HuH-7 (cell line): Measurements from ENCODE around the gene TKTL1.
"Not testable (repeated sequence)": the region's sequence is repeated elsewhere in the genome, so short reads cannot be mapped to it uniquely, and the experiment has no call there.

Experiments
- DNase-seq: peaks from one replicate; pipeline ENCODE4 v3.0.0; 2011; ENCODE audit warnings: low spot score

The TKTL1 gene

DNA sequence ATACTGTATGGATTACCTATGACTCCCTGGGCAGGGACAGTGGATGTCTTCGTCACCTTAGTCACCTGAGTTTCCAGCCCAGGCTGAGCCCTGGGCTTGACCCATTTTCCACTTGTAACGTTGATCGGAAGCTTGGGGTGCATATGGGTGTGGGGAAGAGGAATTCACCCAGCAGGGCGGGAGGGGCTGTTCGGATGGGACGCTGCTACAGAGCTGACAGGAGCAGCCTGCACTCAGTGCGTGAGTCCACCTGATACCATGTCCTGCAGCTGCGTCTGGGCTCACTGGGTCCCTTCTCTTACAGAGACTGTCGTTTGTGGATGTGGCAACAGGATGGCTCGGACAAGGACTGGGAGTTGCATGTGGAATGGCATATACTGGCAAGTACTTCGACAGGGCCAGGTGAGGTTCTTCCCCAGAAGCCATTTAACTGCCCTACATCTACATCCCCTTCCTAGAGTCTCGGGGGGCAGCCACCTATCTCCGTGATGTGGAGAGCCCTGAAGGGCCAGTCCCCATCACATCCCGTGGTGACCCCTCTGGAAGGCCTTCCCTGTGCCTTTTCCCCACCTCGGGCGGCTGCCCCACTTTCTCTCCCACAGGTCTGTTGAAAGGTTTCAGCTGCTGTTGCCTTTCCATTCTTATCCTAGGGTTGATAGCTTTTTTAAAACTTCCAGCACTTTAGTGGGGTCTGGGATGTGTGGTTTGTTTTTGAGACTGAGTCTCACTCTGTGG is 13.6 kb downstream of the TKTL1 start:
- DNase-seq, result no peak

GRCh38 chrX:154310616-154311536 is 15.3 kb downstream of the TKTL1 start:
- no peak for DNase-seq

DNA sequence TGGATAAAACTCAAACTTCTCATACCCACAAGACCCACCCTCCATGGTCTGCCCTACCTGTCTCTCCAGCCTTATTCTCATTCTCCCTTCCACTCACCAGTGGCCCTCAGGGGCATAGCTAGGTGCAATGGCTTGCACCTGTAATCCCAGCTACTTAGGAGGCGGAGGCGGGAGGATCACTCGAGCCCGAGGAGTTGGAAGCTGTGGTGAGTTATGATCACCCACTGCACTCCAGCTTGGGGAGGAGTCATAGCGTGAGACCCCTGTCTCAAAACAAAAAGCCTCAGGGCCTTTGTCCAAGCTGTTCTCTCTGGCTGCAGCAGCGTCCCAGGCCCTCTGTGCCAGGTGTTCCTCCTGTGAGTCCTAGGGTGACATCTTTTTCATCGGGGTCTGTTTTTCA is 16.5 kb downstream of the TKTL1 start:
- no peak for DNase-seq

- no peak for DNase-seq
Observed at GRCh38 chrX:154313147-154313546, 17.6 kb downstream of the TKTL1 start.

DNA sequence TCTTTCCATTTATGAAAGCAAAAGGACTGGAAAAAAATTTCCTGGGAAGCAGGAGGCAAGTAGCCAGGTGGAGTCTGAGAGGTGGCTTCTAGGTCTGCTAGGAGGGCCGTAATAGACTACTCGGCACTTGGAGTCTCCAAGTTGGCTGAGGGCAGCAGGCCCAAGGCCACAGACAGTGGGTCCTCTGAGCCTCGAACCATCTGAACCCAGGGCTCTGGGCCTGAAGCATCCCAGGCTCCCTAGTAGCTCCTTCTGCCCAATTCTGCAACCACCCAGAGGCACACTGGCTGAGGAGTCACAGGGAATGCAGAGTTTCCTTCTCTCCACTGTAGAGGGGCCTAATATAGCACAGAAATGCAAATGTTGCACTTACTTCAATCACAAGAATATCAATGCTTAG is 19.8 kb downstream of the TKTL1 start:
- DNase-seq, result no peak

- peak; percentile 35 for DNase-seq
Observed at GRCh38 chrX:154317391-154317995, 21.9 kb downstream of the TKTL1 start.

DNA sequence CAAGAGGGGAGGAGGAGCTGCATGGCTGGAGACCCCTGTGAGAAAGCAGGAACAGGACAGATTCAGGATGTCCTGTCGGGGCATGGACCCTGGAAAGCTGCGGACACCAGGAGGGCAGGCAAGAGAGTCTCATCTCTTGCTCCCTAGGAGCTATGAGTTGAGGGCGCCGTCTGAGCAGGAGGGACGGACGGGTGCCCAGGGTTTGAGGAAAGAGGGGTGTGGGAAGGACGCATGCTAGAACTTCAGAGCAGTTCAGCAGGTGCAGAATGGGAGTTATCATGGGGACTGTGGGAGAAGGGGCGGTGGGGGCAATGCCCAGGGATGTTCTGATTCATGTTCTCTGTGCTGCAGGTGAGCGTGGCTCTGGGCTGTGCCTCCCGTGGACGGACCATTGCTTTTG is 24.8 kb downstream of the TKTL1 start:
- DNase-seq, result no peak

DNA sequence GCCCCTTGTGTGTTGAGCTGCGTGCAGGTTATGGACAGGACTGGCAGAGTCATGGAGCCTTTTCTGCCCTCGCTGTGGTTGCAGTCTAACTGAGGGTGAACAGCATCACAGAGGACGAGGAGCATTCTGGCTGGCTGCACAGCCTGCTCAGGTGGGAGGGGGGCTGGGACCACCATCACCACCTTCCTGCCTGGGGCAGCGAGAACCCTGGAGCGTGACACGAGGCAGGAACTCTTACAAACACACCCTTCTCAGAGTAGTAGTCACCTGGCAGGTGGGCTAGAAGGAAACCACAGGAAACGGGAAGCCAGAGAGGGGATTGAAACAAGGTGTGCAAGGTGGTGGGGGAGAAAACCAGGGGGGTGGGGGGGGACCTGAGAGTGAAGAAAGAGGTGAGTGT is 25.6 kb downstream of the TKTL1 start:
- no peak for DNase-seq

DNA sequence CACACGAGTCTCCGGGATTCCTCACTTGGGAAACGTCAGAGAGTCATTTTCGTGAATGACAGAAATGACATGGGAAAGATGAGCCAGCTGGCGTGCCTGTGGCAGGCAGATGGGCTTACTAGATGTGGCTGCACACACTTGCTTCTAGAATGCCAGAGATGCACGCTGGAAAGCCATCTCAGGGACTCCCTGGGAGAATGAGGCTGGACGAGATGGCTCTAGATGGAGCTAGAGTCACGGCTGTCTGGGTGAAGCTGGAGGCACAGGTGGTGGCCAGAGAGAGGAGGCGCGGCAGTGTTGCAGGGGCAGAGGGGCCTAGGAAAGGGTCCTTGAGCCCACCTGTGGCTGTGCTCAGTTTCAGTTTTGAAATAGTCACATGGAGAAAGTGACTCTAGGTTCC is 26.0 kb downstream of the TKTL1 start:
- DNase-seq, result peak; percentile 37

DNA sequence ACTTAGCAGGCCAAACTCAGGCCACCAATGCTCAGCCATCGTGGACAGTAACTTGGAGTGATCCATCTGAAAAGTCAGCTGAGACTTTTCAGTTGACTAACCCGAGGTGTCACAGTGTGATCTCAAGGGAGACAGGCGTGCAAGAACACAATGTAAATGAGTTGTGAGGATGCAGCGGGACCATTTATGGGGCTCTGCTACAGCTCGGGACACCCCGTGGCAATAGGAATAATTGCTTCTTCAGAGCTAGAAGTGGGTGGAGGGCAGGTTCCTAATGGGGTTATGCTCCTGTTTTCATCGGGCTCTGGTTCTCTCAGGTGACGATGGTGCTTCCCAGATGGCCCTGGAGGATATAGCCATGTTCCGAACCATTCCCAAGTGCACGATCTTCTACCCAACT is 27.3 kb downstream of the TKTL1 start:
- no peak for DNase-seq

DNA sequence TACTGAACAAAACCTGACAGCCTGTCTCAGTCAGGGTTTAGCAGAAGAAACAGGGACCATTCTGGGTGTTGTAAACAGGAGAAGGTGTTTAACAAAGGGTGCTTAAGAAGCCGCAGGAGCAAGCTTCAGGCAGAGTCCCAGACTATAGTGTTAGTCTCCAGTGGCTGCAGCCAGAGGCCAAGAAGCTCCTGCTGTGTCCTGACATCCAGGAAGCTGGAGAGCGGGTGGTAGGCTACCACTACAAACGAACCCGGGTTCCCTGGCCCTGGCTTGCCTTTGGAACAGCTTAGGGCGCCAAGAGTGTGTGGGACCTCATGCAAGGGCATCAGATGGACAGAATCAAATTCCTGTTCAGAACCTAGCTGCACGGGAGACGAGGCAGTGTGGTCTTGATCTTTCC is 27.9 kb downstream of the TKTL1 start:
- DNase-seq, result no peak

GRCh38 chrX:154325541-154325940 is 29.9 kb downstream of the TKTL1 start:
- no peak for DNase-seq

DNA sequence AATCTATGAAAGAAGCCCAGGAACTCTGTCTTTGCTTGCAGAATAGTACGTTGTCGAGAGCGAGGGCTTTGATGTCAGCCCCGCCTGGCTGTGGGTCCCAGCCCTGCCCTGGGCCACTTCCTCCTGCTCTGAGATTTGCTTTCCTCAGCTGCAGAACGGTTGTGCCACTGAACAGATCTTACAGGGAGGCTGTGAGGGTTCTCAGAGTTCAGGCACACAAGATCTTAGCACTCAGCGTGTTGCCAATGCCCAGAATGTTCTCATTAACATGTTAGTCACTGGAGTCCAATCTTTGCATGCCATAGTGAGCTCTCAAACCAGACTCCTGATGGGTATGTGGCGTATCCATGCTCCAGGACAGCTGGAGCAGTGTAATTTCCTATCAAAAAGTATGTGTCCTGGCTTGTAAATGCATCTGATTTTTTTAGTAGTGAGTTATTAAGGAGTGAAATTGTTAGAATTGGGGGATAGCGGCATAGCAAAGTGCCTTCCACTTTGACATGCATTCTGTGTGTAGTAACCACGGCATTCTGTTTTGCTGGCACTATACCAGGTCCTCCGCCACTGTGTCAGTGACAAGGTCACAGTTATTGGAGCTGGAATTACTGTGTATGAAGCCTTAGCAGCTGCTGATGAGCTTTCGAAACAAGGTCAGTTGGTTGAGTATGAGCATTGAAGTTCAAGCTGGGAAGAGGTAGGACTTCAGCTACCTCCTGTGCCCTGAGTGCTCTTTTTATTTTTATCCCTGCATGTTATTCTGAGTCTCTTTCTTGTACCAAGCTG is 31.6 kb downstream of the TKTL1 start:
- DNase-seq, result no peak

- no peak for DNase-seq
Observed at GRCh38 chrX:154328646-154329045, 33.1 kb downstream of the TKTL1 start.

DNA sequence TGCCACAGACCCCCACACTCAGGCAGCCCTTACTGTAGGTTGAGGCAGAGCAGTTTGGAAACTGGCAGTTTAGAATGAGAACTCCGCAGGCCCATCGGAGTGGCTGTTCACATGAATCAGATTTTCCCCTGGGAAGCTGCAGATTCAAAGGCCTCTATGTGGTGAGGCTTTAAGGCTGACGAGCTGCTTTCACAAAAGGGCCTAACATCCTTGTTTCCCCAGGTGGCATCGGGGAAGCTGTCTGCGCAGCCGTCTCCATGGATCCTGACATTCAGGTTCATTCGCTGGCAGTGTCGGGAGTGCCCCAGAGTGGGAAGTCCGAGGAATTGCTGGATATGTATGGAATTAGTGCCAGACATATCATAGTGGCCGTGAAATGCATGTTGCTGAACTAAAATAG is 33.7 kb downstream of the TKTL1 start:
- DNase-seq, result no peak

GRCh38 chrX:154332561-154332960 is 37.0 kb downstream of the TKTL1 start:
- no peak for DNase-seq

DNA sequence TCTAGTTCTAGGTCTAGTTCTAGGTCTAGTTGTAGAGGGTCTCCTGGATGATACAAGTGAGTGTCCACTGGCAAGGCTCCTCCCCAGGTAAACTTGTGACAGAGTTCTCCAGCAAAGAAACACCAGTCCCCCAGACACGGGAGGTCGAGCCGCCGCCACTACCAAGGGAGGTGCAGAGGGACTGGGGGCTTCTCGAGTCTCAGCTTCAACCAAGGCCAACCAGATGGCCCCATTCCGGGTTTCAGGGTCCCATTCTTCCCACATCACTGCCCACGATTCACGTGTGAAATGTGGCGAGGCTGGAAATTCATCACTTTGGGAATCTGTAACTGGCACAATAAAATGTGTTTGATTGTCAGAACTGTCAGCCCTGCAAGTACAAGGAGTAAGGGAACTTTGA is 37.5 kb downstream of the TKTL1 start:
- DNase-seq, result no peak

DNA sequence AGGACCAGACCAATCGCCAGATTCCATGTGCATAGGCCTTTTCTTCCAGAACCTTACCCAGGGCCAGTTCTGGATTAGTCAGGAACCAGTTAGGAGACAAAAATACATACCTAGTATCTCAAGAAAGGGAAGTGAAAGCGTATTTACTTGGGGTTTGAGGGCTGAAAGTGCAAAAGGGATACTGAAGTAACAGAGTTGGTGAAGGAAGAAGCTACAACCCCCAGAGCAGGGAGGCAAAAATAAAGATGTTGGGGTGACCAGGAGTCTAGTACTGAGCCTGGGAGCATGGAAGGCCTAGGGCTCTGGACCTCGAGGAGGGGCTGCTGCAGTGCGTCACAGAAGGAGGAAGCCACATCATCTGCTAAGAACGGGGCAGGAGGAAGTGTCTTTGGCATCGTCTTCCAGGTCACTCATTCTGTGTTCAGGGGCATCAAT is 38.3 kb downstream of the TKTL1 start:
- no peak for DNase-seq

DNA sequence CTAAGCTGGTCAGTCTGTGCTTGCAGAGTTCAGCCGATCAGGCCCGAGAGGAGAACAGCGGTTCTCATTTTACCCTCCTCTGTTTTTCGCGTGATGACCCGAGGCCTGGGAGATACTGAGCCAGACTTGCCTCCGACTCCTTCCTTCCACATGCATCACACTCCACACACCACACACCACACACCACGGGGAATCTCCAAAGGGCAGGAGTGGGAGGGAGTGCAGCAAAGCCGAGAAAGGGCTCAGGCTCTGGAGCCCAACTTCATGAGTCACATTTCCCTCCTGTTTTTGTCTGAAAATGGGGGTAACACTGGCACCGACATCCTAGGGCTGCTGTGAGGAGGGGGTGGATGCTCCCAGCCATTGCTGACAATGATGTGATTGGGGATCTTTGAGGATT is 38.9 kb downstream of the TKTL1 start:
- DNase-seq, result no peak

GRCh38 chrX:154341399-154342298 is 46.1 kb downstream of the TKTL1 start:
- not testable (repeated sequence) for DNase-seq

GRCh38 chrX:154343063-154343462 is 47.5 kb downstream of the TKTL1 start:
- not testable (repeated sequence) for DNase-seq
